ENCODE results near the gene INPP5F.

DNA sequence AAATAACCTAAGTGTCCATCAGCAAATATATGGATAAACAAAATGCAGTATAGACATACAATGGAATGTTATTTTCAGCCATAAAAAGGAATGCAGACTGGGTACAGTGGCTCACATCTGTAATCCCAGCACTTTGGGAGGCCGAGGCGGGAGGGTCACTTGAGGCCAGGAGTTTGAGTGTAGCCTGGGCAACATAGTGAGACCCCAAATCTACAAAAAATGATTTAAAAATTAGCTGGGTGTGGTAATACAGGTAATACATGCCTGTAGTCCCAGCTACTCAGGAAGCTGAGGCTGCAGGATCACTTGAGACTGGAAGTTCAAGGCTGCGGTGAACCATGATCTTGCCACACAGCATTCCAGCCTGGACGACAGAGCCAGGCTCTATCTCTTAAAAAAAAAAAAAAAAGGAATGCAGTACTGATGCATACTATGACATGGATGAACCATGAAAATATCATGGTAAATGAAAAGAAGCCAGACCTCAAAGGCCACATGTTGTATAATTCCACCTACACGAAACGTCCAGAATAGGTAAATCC is 139.9 kb downstream of the INPP5F start:
- TF ChIP-seq TAF1 (IDR thresholded peaks at IDR 0.05; ENCODE audit: borderline replicate concordance, low read depth, low read length) (no peak), POLR2AphosphoS5 (IDR thresholded peaks at IDR 0.05; ENCODE audit: low read depth, low read length) (no peak), POLR2A (IDR thresholded peaks at IDR 0.05; ENCODE audit: low read depth, low read length) (no peak)

All from GM12892 (cell line).